Thoracic aorta (tissue), 2 donors: ENCODE results near the gene APOB. TPM values are rescaled to one million over a fixed set of nuclear protein-coding genes. Genes with fewer than 3 reads are reported as not detected.

Experiments used
- ATAC-seq: fragments of 150-250 bp; one replicate; pipeline ENCODE4 v1.8.0; 2017; ENCODE audit warnings: low read depth; ENCODE audit not compliant: insufficient number of reproducible peaks, low FRiP score
- DNase-seq: peaks from one replicate; pipeline ENCODE4 v3.0.0-alpha.2; 2020; ENCODE audit warnings: low spot score
- H3K27ac ChIP-seq, 2 donors: fragments of 200-600 bp; sonication (generic); 1 replicate in 1 of 2; 2 replicates in 1 of 2; pipeline ENCODE4 v1.5.1; 2016; ENCODE audit warnings: mild to moderate bottlenecking in 2 of 2, moderate library complexity in 2 of 2
- H3K27me3 ChIP-seq: fragments of 200-600 bp; sonication (generic); replicated peaks from 2 replicates; pipeline ENCODE4 v1.6.0; 2016; ENCODE audit warnings: mild to moderate bottlenecking; ENCODE audit not compliant: insufficient read depth
- H3K36me3 ChIP-seq: fragments of 200-600 bp; sonication (generic); one replicate; pipeline ENCODE4 v1.5.1; 2016
- H3K4me1 ChIP-seq, 2 donors: fragments of 200-600 bp; sonication (generic); 1 replicate in 1 of 2; 2 replicates in 1 of 2; pipeline versions ENCODE4 v1.5.1 to v1.6.0; 2016; ENCODE audit warnings: low read depth in 2 of 2, mild to moderate bottlenecking in 1 of 2; ENCODE audit not compliant: control insufficient read depth in 1 of 2
- H3K4me3 ChIP-seq: fragments of 200-600 bp; sonication (generic); 2 replicates; pipeline ENCODE4 v1.5.1; 2016; ENCODE audit warnings: mild to moderate bottlenecking
- H3K9me3 ChIP-seq: fragments of 200-600 bp; sonication (generic); 2 replicates; pipeline ENCODE4 v1.5.1; 2016
- total RNA-seq, 2 donors: library from RNA; depleted of rRNA; stranded (reverse); fragments of >200 nt; gene quantifications; one replicate each; pipeline versions ENCODE4 v1.1.0 to v1.2.3, GENCODE V29; 2016
- TF ChIP-seq, protein P1 (sequence below): fragments of 200-600 bp; sonication (generic); IDR thresholded peaks from one replicate; pipeline ENCODE4 v1.5.1; 2019; ENCODE audit warnings: antibody characterized with exemption

The APOB gene
- total RNA-seq, 2 donors from 2014 or later = 4.7 to 6.1 TPM

DNA sequence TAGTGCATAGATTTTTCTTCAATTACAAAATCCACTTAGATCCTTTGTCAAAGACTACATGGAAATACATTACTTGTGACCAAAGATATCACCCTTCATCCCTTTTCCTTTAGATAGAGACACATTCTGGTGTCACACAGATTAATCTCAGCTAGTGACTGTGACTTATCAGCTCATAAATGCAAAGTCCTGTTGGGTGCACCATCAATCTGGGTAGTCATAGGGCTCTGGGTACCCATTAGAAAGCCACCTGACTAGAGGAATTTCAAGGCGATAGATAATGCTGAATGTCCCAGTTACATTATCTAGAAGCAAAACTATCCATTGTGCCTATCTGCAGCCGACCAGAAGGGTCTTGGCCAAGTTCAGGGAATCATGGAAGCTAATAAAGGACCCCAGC is 2.6 kb upstream of the APOB start:
- DNase-seq (no peak), ATAC-seq (no peak)
- Histone ChIP-seq H3K27ac (no peak overlapping the region), H3K4me3 (no peak overlapping the region), H3K27me3 (no peaks in the 10 kb centered on the region), H3K4me1 (peaks cover 3 to 20% of the 10 kb centered on the region in 2 donors), H3K36me3 (no peaks in the 10 kb centered on the region), H3K9me3 (no peaks in the 10 kb centered on the region)
- TF ChIP-seq, protein P1, sequence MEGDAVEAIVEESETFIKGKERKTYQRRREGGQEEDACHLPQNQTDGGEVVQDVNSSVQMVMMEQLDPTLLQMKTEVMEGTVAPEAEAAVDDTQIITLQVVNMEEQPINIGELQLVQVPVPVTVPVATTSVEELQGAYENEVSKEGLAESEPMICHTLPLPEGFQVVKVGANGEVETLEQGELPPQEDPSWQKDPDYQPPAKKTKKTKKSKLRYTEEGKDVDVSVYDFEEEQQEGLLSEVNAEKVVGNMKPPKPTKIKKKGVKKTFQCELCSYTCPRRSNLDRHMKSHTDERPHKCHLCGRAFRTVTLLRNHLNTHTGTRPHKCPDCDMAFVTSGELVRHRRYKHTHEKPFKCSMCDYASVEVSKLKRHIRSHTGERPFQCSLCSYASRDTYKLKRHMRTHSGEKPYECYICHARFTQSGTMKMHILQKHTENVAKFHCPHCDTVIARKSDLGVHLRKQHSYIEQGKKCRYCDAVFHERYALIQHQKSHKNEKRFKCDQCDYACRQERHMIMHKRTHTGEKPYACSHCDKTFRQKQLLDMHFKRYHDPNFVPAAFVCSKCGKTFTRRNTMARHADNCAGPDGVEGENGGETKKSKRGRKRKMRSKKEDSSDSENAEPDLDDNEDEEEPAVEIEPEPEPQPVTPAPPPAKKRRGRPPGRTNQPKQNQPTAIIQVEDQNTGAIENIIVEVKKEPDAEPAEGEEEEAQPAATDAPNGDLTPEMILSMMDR = no peak

- Histone ChIP-seq H3K4me1 (peaks cover 3 to 30% of the 10 kb centered on the region in 2 donors), H3K9me3 (no peaks in the 10 kb centered on the region), H3K36me3 (no peaks in the 10 kb centered on the region), H3K27ac (no peak overlapping the region), H3K27me3 (no peaks in the 10 kb centered on the region), H3K4me3 (no peak overlapping the region)
- TF ChIP-seq, protein P1 = no peak
- DNase-seq (no peak), ATAC-seq (no peak)
These were observed 960 bp upstream of the APOB start for GRCh38 chr2:21044694-21045371.

DNA sequence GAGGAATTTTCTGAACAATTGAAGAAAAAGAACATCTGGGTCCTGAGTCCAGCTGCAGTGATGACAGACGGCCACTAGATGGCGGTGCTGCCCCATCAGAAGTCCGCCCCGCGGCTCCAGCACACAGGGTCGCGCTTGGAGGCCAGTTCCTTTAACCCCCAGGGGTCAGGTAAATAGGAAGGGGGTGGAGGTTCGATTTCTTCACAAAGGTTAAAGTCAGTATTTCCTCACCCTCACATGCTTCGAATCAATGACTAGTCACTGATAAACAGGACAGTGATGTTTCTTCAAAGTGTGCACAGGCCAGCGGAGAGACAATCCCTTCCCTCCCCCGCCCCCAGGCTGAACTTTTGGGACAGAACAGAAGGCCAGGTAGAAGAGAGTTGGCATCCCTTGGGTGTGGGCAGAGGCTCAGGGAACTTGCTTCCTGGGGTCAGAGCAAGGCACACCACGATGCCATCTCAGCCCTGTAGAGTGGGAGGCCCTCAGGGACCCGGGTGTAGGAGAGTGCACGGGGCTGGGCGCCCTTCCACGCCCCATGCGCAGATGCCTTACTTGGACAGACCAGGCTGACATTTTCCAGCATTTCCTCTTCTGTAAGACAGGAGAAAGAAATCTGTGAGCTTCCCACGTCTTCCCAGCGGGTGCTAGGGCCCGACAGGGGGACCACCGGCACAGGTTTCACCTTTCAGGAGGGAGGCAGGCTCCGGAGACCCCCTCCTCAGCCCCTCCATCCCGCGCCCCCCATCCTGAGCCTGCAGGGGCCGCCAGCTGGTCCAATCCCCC is 722 bp downstream of the APOB start:
- Histone ChIP-seq H3K9me3 (no peaks in the 10 kb centered on the region), H3K4me1 (peaks cover 15 to 43% of the 10 kb centered on the region in 2 donors), H3K36me3 (no peaks in the 10 kb centered on the region), H3K4me3 (peak overlapping the region; percentile 55), H3K27ac (peak overlapping the region; percentile 73 to 74), H3K27me3 (no peaks in the 10 kb centered on the region)
- TF ChIP-seq, protein P1 = peak; percentile 99
- DNase-seq (no peak), ATAC-seq (peak; percentile 24)

DNA sequence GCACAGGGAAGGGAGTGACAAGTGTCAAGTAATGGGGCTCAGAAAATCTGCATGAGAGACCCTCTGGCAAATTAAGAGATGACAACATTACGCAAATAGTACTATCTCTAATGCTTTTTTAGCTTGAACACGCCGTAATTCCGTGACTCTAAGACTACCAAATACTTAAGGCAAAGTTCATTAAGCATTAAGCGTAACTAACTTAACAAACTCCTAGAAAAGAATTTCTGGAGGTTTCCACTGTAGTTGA is 1.2 kb downstream of the APOB start:
- TF ChIP-seq, protein P1 = no peak
- Histone ChIP-seq H3K27me3 (no peaks in the 10 kb centered on the region), H3K27ac (no peak overlapping the region), H3K9me3 (no peaks in the 10 kb centered on the region), H3K4me1 (peaks cover 19 to 48% of the 10 kb centered on the region in 2 donors), H3K4me3 (peak overlapping the region; percentile 55), H3K36me3 (no peaks in the 10 kb centered on the region)
- no peak for DNase-seq
- no peak for ATAC-seq

DNA sequence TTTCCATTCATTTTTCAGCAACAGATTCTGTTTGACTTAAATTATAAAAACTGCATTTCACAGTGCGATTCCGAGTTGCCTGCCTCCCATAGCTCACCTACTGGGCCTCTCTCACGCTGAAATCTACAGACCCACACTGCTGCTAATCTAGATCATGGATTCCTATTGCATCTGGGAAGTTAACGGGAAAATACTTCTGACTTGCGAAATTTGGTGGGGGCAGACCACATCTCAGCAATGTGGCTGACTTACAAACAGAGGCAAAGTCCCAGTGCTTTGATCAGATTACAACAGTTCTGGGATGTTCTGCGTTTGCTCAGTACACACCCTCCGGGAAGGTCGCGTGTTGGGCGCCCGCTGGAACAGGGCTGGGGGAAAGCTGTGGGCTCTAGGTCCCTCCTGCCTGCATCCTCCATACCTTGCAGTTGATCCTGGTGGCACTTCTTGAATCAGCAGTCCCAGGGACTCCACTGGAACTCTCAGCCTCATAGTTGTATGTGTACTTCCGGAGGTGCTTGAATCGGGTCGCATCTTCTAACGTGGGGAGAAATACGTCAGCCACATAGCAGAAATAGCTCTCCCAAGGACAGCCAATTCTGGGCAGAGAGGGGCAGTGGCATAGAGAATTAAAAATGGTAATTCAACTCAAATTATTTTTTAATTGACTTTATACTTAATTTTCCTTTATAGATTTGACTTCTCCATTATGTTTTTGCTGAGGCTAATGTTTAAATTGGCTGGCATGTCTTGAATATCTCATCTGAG is 1.7 kb downstream of the APOB start:
- H3K9me3 ChIP-seq = no peaks in the 10 kb centered on the region
- H3K27me3 ChIP-seq = no peaks in the 10 kb centered on the region
- TF ChIP-seq, protein P1 = no peak
- H3K27ac ChIP-seq = no peak overlapping the region
- no peaks in the 10 kb centered on the region for H3K36me3 ChIP-seq
- ATAC-seq = no peak
- DNase-seq = no peak
- H3K4me3 ChIP-seq = no peak overlapping the region
- H3K4me1 ChIP-seq = peaks cover 19 to 52% of the 10 kb centered on the region in 2 donors
